Ovary (tissue), 9 donors: ENCODE measurements around the gene TRIM46. TPM values are rescaled to one million over a fixed set of nuclear protein-coding genes. Genes with fewer than 3 reads are reported as not detected.
A peak's percentile ranks its signal among the peaks of the same experiment; 100 is the strongest.

Experiments
- DNase-seq, 5 donors: peaks; one replicate each; pipeline ENCODE4 v3.0.0-alpha.2; 2019 to 2020
- H3K27ac ChIP-seq, 2 donors: fragments of 200-600 bp; one replicate each; pipeline versions ENCODE4 v1.5.1 to v1.8.0; 2019 to 2022
- H3K27me3 ChIP-seq: fragments of 200-600 bp; one replicate; pipeline ENCODE4 v1.8.0; 2022
- H3K36me3 ChIP-seq: fragments of 200-600 bp; sonication (generic); one replicate; pipeline ENCODE4 v1.5.1; 2019
- H3K4me1 ChIP-seq: one replicate; pipeline ENCODE4 v1.8.1; 2013; ENCODE audit warnings: mild to moderate bottlenecking, moderate library complexity; ENCODE audit not compliant: insufficient read depth
- H3K4me3 ChIP-seq: fragments of 200-600 bp; sonication (generic); one replicate; pipeline ENCODE4 v1.5.1; 2017
- H3K9me3 ChIP-seq, 2 donors: fragments of 200-600 bp in 1 of 2; sonication (generic) in 1 of 2; one replicate each; pipeline versions ENCODE4 v1.5.1 to v1.8.1; 2013 to 2019; ENCODE audit warnings: mild to moderate bottlenecking in 1 of 2, moderate library complexity in 1 of 2
- EP300 ChIP-seq: sonication (generic); formaldehyde crosslinking; IDR thresholded peaks from one replicate; pipeline ENCODE4 v1.6.1; 2017; ENCODE audit warnings: antibody characterized with exemption
- POLR2A ChIP-seq: fragments of 450-650 bp; IDR thresholded peaks from one replicate; pipeline ENCODE4 v1.6.1; 2017; ENCODE audit warnings: antibody characterized with exemption, mild to moderate bottlenecking, moderate library complexity
- WGBS, 3 donors: extraction: QIAGEN DNeasy Blood & Tissue Kit in 1 of 3; methylation state at CpG; one replicate each; pipeline versions ENCODE4 v1.1.5 to v1.1.7; 2013 to 2017; 5-methylcytosine and 5-hydroxymethylcytosine counted together
- intact Hi-C, 4 donors: fragments of 100-400 bp; cut with DNase I; formaldehyde crosslinking; loops; one replicate each; pipeline versions ENCODE4 v1.11.0 to v1.15.1; 2022 to 2023
- polyA plus RNA-seq, 2 donors: library from polyadenylated mRNA; stranded (reverse); fragments of 200-250 nt in 1 of 2; fragments of 350-450 nt in 1 of 2; fragmentation: Illumina TruSeq in 1 of 2; extraction: RNeasy Lipid Tissue Mini Kit (QIAGEN cat#74804) in 1 of 2; gene quantifications; one replicate each; pipeline ENCODE4 v1.2.3, GENCODE V29; 2013 to 2014
- total RNA-seq, 7 donors: library from RNA; depleted of rRNA in 2 of 7; stranded (reverse); fragments of >200 nt in 2 of 7; fragmentation: NEBNext Ultra II Directional in 3 of 7; extraction: Animal tissue kit (Norgen Biotek cat#: 25700) in 3 of 7; gene quantifications; one replicate each; pipeline versions ENCODE4 v1.1.0 to v1.2.4, GENCODE V29; 2016 to 2023
- TF ChIP-seq, protein P1 (sequence below), 3 donors: fragments of 450-650 bp in 2 of 3; fragments of 200-600 bp in 1 of 3; IDR thresholded peaks; one replicate each; pipeline versions ENCODE4 v1.5.1 to v1.8.0; 2016 to 2022; ENCODE audit warnings: antibody characterized with exemption in 3 of 3, mild to moderate bottlenecking in 1 of 3
- donor health status: DM: no; HTN: no; CAD: no; lungs with moderate emphysema.
- donor health status: DM: no; HTN: no; CAD: no.
- donor health status: Bipolar disorder and iron deficiency.
- donor health status: DM: yes; HTN: yes; CAD: no.
- donor health status: DM: no; HTN: no; CAD: no.
- donor health status: DM: yes; HTN: yes; CAD: no.

The TRIM46 gene
- total and polyA plus RNA-seq, 9 donors, result 0.12 to 0.87 (median 0.29) TPM; not detected in 1

DNA sequence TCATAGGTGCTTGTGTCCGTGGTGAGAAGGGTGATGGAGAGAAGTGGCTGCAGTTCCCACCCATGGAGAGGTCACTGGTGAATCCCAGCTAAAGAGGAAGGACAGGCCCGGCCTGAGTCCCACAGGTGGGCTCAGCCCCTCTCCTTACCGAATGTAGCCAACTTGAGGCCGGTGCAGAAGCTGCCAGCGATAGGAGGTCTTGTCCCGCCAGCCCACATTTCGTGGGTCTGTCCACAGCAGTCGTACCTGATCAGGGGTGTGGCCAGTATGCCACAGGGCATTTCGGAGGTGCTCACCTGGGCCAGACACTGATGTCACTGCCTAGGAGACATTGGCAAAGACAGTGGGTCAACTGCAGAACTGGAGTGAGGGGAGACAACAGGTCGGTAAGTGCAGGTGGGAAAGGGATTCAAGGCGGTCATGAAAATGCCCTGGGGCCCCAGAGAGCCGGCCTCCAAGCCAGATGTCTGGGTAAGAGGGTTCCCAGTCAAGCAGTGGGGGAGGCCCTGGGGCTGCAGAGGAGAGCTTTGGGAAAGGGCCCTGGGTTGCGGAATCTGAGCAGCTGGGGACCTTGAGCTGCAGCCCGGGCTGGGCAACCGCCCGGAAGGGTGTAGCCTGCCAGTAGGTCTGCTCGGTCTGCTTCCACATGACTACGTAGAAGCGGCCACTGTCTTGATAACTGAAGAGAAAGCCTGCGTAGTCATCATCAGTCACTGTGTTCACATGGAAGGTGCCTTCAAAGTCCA is 23.4 kb downstream of the TRIM46 start:
- 61 to 75% (median 69%) methylated on average over 20 of the region's 20 CpGs for WGBS, 3 donors
- intact Hi-C loops, result no loop called here
- no peak overlapping the region for H3K4me3 ChIP-seq
- peaks cover 13% of the 10 kb centered on the region for H3K4me1 ChIP-seq
- no peaks in the 10 kb centered on the region for H3K9me3 ChIP-seq
- no peaks in the 10 kb centered on the region for H3K27me3 ChIP-seq
- H3K36me3 ChIP-seq, result no peaks in the 10 kb centered on the region
- TF ChIP-seq, protein P1, sequence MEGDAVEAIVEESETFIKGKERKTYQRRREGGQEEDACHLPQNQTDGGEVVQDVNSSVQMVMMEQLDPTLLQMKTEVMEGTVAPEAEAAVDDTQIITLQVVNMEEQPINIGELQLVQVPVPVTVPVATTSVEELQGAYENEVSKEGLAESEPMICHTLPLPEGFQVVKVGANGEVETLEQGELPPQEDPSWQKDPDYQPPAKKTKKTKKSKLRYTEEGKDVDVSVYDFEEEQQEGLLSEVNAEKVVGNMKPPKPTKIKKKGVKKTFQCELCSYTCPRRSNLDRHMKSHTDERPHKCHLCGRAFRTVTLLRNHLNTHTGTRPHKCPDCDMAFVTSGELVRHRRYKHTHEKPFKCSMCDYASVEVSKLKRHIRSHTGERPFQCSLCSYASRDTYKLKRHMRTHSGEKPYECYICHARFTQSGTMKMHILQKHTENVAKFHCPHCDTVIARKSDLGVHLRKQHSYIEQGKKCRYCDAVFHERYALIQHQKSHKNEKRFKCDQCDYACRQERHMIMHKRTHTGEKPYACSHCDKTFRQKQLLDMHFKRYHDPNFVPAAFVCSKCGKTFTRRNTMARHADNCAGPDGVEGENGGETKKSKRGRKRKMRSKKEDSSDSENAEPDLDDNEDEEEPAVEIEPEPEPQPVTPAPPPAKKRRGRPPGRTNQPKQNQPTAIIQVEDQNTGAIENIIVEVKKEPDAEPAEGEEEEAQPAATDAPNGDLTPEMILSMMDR (IDR thresholded peaks at IDR 0.05), result no peak
- TF ChIP-seq EP300 (no peak), POLR2A (no peak)
- peak; percentile 73 to 86 (median 83) for DNase-seq
- peak overlapping the region; percentile 5 to 81 for H3K27ac ChIP-seq

GRCh38 chr1:155197901-155198546 is 24.4 kb downstream of the TRIM46 start:
- Histone ChIP-seq H3K27me3 (no peaks in the 10 kb centered on the region), H3K9me3 (no peaks in the 10 kb centered on the region), H3K36me3 (no peaks in the 10 kb centered on the region), H3K4me1 (peaks cover 12% of the 10 kb centered on the region), H3K27ac (peak overlapping the region; percentile 5 to 81), H3K4me3 (no peak overlapping the region)
- 86 to 91% (median 89%) methylated on average over 15 of the region's 15 CpGs for WGBS, 3 donors
- intact Hi-C loops, result no loop called here
- TF ChIP-seq, protein P1 (IDR thresholded peaks at IDR 0.05), result no peak
- TF ChIP-seq POLR2A (no peak), EP300 (no peak)
- DNase-seq, result no peak

DNA sequence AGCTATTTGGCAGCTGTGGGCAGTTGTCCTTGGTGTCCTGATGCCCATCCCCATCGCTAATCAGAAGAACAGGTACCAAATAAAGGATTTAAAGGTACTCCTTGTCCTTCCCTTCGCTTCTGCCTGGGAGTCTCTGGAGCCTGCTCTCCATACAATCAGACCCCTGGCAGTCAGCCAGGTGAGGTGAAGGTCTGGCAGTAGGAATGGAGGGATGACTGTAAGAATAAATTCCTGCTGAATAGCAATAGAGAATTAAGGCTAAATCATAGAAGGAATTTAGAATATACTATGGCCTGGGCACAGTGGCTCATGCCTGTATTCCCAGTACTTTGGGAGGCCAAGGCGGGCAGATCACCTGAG is 24.9 kb downstream of the TRIM46 start:
- 87 to 94% (median 91%) methylated on average over 3 of the region's 3 CpGs for WGBS, 3 donors
- DNase-seq, result peak in 1 of 5 donors; percentile 61
- Histone ChIP-seq H3K4me3 (no peak overlapping the region), H3K27me3 (no peaks in the 10 kb centered on the region), H3K36me3 (no peaks in the 10 kb centered on the region), H3K4me1 (peaks cover 12% of the 10 kb centered on the region), H3K27ac (no peak overlapping the region), H3K9me3 (no peaks in the 10 kb centered on the region)
- intact Hi-C loops, result no loop called here
- TF ChIP-seq EP300 (no peak), POLR2A (no peak)
- TF ChIP-seq, protein P1 (IDR thresholded peaks at IDR 0.05), result no peak

DNA sequence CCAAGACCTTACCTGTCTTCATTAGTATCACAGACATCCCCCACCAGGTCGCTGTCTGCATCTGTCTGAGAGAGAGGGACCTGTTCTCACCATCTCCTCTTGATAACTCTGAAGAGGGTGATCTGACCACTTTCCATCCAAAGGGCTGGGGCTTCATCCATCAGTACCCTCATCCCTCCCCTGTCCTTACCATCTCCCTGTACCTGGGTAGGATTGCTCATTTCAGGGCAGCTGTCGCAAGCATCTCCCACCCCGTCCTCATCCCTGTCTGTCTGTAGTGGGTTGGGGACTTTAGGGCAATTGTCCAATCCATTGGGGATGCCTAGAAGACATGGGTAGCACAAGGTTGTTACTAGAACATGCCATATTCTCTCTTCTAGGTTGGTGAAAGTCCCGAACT is 26.1 kb downstream of the TRIM46 start:
- intact Hi-C loops, result loop anchor here in 1 of 4 donors (10.0 kb wide), 1 partner anchor 125 kb away; the partner anchor contains the start of gene RUSC1
- peaks cover 10% of the 10 kb centered on the region for H3K4me1 ChIP-seq

More for the DNA sequence above, 26.1 kb downstream of the TRIM46 start:
- no peak for DNase-seq
- Histone ChIP-seq H3K4me3 (no peak overlapping the region), H3K36me3 (no peaks in the 10 kb centered on the region), H3K27ac (no peak overlapping the region), H3K9me3 (no peaks in the 10 kb centered on the region), H3K27me3 (no peaks in the 10 kb centered on the region)
- TF ChIP-seq POLR2A (no peak), EP300 (no peak)
- TF ChIP-seq, protein P1 (IDR thresholded peaks at IDR 0.05), result no peak
- WGBS, 3 donors, result 85 to 89% (median 88%) methylated on average over 4 of the region's 4 CpGs
